ENCODE results near the gene NDUFV1.
"Not testable (repeated sequence)": the region's sequence is repeated elsewhere in the genome, so short reads cannot be mapped to it uniquely, and the experiment has no call there.

Gene NDUFV1

DNA sequence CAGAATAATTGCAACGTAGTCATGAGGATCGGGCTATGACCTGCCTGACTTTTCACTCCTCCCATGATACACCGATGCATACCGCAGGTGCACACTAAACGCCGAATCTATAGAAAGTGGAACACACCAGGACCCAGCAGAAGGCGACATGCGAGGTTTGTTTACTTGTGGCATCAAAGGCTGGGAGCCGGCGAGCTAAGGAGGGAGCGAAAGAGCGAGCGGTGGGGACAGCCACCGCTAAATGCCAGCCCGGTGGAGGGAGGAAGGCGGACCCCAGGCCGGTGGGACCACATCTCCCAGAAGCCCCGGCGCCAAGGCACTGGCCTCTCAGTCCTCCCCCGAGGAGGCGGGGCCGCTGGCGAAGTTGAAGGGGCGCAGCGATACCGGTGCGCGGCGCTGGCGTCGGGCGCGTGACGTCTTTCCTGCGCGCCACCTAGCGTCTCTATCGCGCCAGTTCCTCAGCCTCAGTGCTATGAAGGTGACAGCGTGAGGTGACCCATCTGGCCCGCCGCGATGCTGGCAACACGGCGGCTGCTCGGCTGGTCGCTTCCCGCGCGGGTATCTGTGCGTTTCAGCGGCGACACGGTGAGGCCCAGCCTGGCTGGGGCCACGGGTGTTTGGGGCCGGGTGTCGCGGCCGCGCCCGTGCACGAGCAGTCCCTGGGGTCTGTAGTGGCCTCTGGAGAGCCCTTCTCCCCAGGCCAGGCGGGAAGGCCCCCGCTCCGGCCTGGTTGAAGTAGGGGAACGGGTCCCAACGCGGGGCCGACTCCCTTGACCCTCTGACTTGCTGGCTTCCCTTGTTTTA, at the start of gene NDUFV1:
TSS of gene NDUFV1 (plus strand) at position 445 of the 804 bp plus-strand sequence. CDS start at position 514, 69 bp downstream.
- Histone ChIP-seq H3K4me1 (ENCODE audit: insufficient read depth, insufficient read length) (peaks cover 21% of the 10 kb centered on the region), H3K9ac (ENCODE audit: insufficient read length, low read depth) (peak within 1 kb of the TSS; percentile 96), H3K27me3 (ENCODE audit: insufficient read depth, insufficient read length) (no peaks in the 10 kb centered on the region), H3K4me3 (ENCODE audit: insufficient read length, low read depth) (peak within 1 kb of the TSS; percentile 98), H3K9me3 (ENCODE audit: insufficient read depth, low read length) (peaks cover 13% of the 10 kb centered on the region), H3K36me3 (ENCODE audit: insufficient read depth, insufficient read length, low read length) (peaks cover 37% of the 10 kb centered on the region)
- TF ChIP-seq YY1 (IDR thresholded peaks at IDR 0.05; ENCODE audit: insufficient read depth, insufficient read length) (no peak), SUZ12 (IDR thresholded peaks at IDR 0.05; ENCODE audit: extremely low read depth, insufficient read depth, insufficient read length) (no peak), ZNF274 (IDR thresholded peaks at IDR 0.05; ENCODE audit: low read depth, low read length) (no peak)
- DNase-seq (ENCODE audit: low read depth, low spot score), result peak; percentile 95

DNA sequence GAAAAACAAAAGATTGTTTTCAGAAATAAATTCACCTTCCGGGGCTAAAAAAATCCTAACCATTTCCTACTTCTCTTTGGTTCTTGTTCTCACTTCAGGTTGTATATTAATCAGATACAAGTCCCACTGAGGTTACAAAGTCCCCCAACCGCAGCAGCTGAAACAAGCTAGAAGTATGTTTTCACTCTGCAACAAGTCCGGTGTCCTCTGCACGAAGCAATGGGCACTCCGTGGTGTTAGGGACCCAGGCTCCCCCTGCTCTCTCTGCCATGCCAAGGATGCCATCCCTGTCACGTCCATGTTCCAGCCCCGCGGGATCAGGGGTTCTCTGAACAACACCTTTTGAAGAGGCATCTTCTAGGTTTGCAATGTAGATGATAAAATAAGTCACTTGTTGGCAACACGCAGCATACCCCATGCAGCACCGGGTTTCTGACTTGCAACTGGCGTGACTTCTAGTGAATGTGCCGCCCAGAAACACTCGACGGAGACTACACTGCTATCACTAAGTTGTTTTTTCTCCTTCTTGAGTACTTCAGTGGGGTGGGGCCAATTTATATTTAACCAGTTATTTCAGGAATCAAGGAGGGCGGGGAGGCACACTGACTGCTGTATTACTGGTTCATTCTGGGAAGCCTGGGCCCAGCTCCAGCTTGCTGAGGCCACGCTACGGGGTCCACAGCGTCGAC, 48.5 kb upstream of the NDUFV1 start:
- H3K9ac ChIP-seq (ENCODE audit: insufficient read length, low read depth), result no peak overlapping the region
- TF ChIP-seq YY1 (IDR thresholded peaks at IDR 0.05; ENCODE audit: insufficient read depth, insufficient read length), result no peak
- no peak for TF ChIP-seq SUZ12 (IDR thresholded peaks at IDR 0.05; ENCODE audit: extremely low read depth, insufficient read depth, insufficient read length)
- no peak for TF ChIP-seq ZNF274 (IDR thresholded peaks at IDR 0.05; ENCODE audit: low read depth, low read length)
- H3K36me3 ChIP-seq (ENCODE audit: insufficient read depth, insufficient read length, low read length), result no peaks in the 10 kb centered on the region
- 0 out of 2 replicates have a peak, but pooled peaks cover under 1% of the 10 kb centered on the region for H3K9me3 ChIP-seq (ENCODE audit: insufficient read depth, low read length)
- no peak for DNase-seq (ENCODE audit: low read depth, low spot score)
- no peaks in the 10 kb centered on the region for H3K27me3 ChIP-seq (ENCODE audit: insufficient read depth, insufficient read length)
- H3K4me1 ChIP-seq (ENCODE audit: insufficient read depth, insufficient read length), result no peaks in the 10 kb centered on the region
- no peak overlapping the region for H3K4me3 ChIP-seq (ENCODE audit: insufficient read length, low read depth)

DNA sequence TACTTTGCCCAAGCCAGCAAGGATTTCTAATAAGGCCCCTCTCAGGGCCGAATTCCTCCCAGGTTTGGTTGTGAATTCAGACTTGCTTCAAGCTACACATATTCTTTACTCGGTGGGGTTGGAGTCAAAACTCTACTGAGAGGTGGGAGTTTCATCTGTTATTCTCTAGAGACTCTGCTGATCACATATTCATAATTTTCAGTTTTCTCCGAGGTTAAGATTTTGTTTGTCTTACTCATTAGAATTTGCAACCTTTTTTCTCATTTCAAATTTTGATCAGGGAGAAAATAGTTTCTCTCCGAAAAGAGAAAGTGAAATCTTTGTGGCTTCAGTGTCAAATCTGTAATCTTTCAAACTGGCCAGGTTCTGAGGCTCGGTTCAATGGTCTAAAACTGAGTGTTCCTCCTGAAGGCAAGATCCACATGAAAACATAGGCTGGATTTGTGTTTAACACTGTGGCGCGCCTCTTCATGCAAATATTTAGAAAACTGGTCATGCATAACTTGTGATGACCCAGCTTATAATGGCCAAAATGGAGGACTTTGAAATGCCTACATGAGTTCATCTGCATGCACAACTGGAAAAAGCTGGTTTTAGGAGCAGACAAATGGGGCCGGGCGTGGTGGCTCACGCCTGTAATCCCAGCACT, 44.6 kb upstream of the NDUFV1 start:
- DNase-seq (ENCODE audit: low read depth, low spot score), result no peak
- Histone ChIP-seq H3K9me3 (ENCODE audit: insufficient read depth, low read length) (no peaks in the 10 kb centered on the region), H3K9ac (ENCODE audit: insufficient read length, low read depth) (no peak overlapping the region), H3K4me3 (ENCODE audit: insufficient read length, low read depth) (no peak overlapping the region), H3K36me3 (ENCODE audit: insufficient read depth, insufficient read length, low read length) (no peaks in the 10 kb centered on the region), H3K4me1 (ENCODE audit: insufficient read depth, insufficient read length) (no peaks in the 10 kb centered on the region), H3K27me3 (ENCODE audit: insufficient read depth, insufficient read length) (no peaks in the 10 kb centered on the region)
- TF ChIP-seq YY1 (IDR thresholded peaks at IDR 0.05; ENCODE audit: insufficient read depth, insufficient read length) (no peak), SUZ12 (IDR thresholded peaks at IDR 0.05; ENCODE audit: extremely low read depth, insufficient read depth, insufficient read length) (no peak), ZNF274 (IDR thresholded peaks at IDR 0.05; ENCODE audit: low read depth, low read length) (no peak)

DNA sequence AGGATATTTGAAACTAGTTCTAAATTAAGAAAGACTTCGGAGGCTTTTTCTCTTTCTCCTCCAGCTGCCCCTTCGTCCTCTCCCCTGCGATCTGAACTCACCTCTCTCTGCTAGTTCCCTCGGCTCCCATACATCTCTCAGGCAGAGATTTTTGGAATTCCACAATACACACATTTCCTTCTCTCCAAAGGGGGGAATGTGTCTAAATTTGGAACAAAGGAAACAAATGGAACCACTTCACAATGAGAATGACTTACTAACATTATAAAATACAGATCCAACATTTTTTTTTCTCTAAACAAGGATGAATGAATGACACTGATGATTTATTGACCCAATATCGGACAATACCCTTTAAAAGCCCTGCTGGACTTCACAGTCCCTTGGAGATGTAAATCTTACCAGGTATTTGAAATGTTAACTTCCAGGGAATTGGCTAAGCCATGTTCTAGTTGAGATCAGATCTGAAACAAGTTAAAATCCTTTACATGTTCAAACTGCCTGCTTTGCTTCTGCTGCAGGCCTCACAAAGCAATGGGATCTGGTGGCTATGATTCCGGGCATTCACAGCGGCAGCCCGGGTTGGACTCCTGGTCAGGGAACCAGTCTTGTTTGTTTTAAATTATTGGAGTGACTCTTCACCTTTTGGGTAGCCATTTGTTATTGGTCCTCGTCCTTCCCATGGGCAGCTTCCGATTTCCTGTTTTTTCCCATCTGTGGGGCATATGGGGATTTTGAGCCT, 43.6 kb upstream of the NDUFV1 start:
- Histone ChIP-seq H3K4me1 (ENCODE audit: insufficient read depth, insufficient read length) (no peaks in the 10 kb centered on the region), H3K9me3 (ENCODE audit: insufficient read depth, low read length) (no peaks in the 10 kb centered on the region), H3K4me3 (ENCODE audit: insufficient read length, low read depth) (no peak overlapping the region), H3K36me3 (ENCODE audit: insufficient read depth, insufficient read length, low read length) (no peaks in the 10 kb centered on the region), H3K27me3 (ENCODE audit: insufficient read depth, insufficient read length) (no peaks in the 10 kb centered on the region), H3K9ac (ENCODE audit: insufficient read length, low read depth) (no peak overlapping the region)
- no peak for DNase-seq (ENCODE audit: low read depth, low spot score)
- TF ChIP-seq YY1 (IDR thresholded peaks at IDR 0.05; ENCODE audit: insufficient read depth, insufficient read length) (no peak), ZNF274 (IDR thresholded peaks at IDR 0.05; ENCODE audit: low read depth, low read length) (no peak), SUZ12 (IDR thresholded peaks at IDR 0.05; ENCODE audit: extremely low read depth, insufficient read depth, insufficient read length) (no peak)

- not testable (repeated sequence) for H3K4me1 ChIP-seq (ENCODE audit: insufficient read depth, insufficient read length); H3K4me3 ChIP-seq (ENCODE audit: insufficient read length, low read depth); H3K9ac ChIP-seq (ENCODE audit: insufficient read length, low read depth); H3K9me3 ChIP-seq (ENCODE audit: insufficient read depth, low read length); H3K36me3 ChIP-seq (ENCODE audit: insufficient read depth, insufficient read length, low read length); H3K27me3 ChIP-seq (ENCODE audit: insufficient read depth, insufficient read length); DNase-seq (ENCODE audit: low read depth, low spot score)
Observed at GRCh38 chr11:67563705-67564114, 43.0 kb upstream of the NDUFV1 start.

GRCh38 chr11:67564230-67564629, 42.5 kb upstream of the NDUFV1 start:
- Histone ChIP-seq H3K9me3 (ENCODE audit: insufficient read depth, low read length) (no peaks in the 10 kb centered on the region), H3K27me3 (ENCODE audit: insufficient read depth, insufficient read length) (no peaks in the 10 kb centered on the region), H3K9ac (ENCODE audit: insufficient read length, low read depth) (no peak overlapping the region), H3K36me3 (ENCODE audit: insufficient read depth, insufficient read length, low read length) (no peaks in the 10 kb centered on the region), H3K4me1 (ENCODE audit: insufficient read depth, insufficient read length) (no peaks in the 10 kb centered on the region), H3K4me3 (ENCODE audit: insufficient read length, low read depth) (no peak overlapping the region)
- no peak for DNase-seq (ENCODE audit: low read depth, low spot score)
- TF ChIP-seq YY1 (IDR thresholded peaks at IDR 0.05; ENCODE audit: insufficient read depth, insufficient read length) (no peak), ZNF274 (IDR thresholded peaks at IDR 0.05; ENCODE audit: low read depth, low read length) (no peak), SUZ12 (IDR thresholded peaks at IDR 0.05; ENCODE audit: extremely low read depth, insufficient read depth, insufficient read length) (no peak)
